H1 (cell line): ENCODE results near the gene RPA3. TPM values are rescaled to one million over a fixed set of nuclear protein-coding genes. Genes with fewer than 3 reads are reported as not detected.

ENCODE experiments used
- CTCF ChIA-PET: fragments of 300-600 bp; sonication (Branson Sonifier 250); formaldehyde crosslinking; loops from one replicate; lab custom pipeline; 2021; ENCODE audit not compliant: partially characterized antibody; lab: Charles Lee
- POLR2A ChIA-PET: fragments of 300-600 bp; sonication (Branson Sonifier 250); formaldehyde crosslinking; loops from one replicate; lab custom pipeline; 2021; ENCODE audit warnings: inconsistent platforms; ENCODE audit not compliant: partially characterized antibody; lab: Charles Lee
- DNase-seq, 2 experiments: peaks; one replicate each; pipeline versions ENCODE4 v3.0.0 to v3.0.0-alpha.2; 2010 to 2022; ENCODE audit warnings: low spot score in 2 of 2, low read depth in 1 of 2, mixed read lengths in 1 of 2
- FAIRE-seq: peaks from 2 replicates; lab custom pipeline; 2011; peaks lifted over from hg19 to GRCh38; lab: Jason Lieb, UNC
- H2AFZ ChIP-seq: 2 replicates; pipeline ENCODE4 v1.8.1; 2012; ENCODE audit warnings: low read length, inconsistent platforms
- H2AK5ac ChIP-seq: 2 replicates; pipeline ENCODE4 v1.6.1; 2013; ENCODE audit warnings: low read depth, low read length
- H2BK120ac ChIP-seq: replicated peaks from 2 replicates; pipeline ENCODE3; 2013; ENCODE audit warnings: low read depth, low read length, inconsistent platforms
- H2BK12ac ChIP-seq: 2 replicates; pipeline ENCODE4 v1.6.1; 2013; ENCODE audit warnings: low read depth, low read length
- H2BK15ac ChIP-seq: 2 replicates; pipeline ENCODE4 v1.6.1; 2013; ENCODE audit warnings: low read length
- H2BK20ac ChIP-seq: 2 replicates; pipeline ENCODE4 v1.6.1; 2013; ENCODE audit warnings: low read length
- H2BK5ac ChIP-seq: 2 replicates; pipeline ENCODE4 v1.6.1; 2013; ENCODE audit warnings: low read depth, low read length
- H3K14ac ChIP-seq: 2 replicates; pipeline ENCODE4 v1.6.1; 2013; ENCODE audit warnings: inconsistent platforms; ENCODE audit not compliant: insufficient read length
- H3K18ac ChIP-seq: 2 replicates; pipeline ENCODE4 v1.6.1; 2013; ENCODE audit warnings: low read length; ENCODE audit errors: extremely low read depth
- H3K23ac ChIP-seq: 2 replicates; pipeline ENCODE4 v1.6.1; 2013; ENCODE audit warnings: inconsistent platforms; ENCODE audit not compliant: insufficient read length
- H3K23me2 ChIP-seq: 2 replicates; pipeline ENCODE4 v1.6.1; 2013; ENCODE audit warnings: low read depth, low read length
- H3K27ac ChIP-seq: 2 replicates; pipeline ENCODE4 v1.6.1; 2011; ENCODE audit warnings: low read depth, low read length, inconsistent platforms
- H3K27me3 ChIP-seq, 4 experiments: replicated peaks in 1 of 4; 1 replicate in 1 of 4; 2 replicates in 3 of 4; pipeline versions ENCODE4 v1.6.1 to v1.8.1; 2011 to 2013; ENCODE audit warnings: low read length in 3 of 4, mild to moderate bottlenecking in 3 of 4, inconsistent platforms in 2 of 4, mixed read lengths in 2 of 4, moderate library complexity in 1 of 4; ENCODE audit not compliant: control insufficient read depth in 3 of 4, insufficient read depth in 3 of 4; ENCODE audit errors: extremely low read depth in 1 of 4
- H3K36me3 ChIP-seq, 4 experiments: 2 replicates each; pipeline versions ENCODE4 v1.6.1 to v1.8.1; 2011 to 2013; ENCODE audit warnings: mild to moderate bottlenecking in 4 of 4, low read length in 3 of 4, moderate library complexity in 2 of 4, control low read depth in 1 of 4, inconsistent platforms in 1 of 4; ENCODE audit not compliant: insufficient read depth in 4 of 4, control insufficient read depth in 2 of 4
- H3K4ac ChIP-seq: replicated peaks from 2 replicates; pipeline ENCODE3; 2013; ENCODE audit warnings: low read length, low read depth, mixed read lengths, inconsistent platforms; ENCODE audit not compliant: insufficient read length
- H3K4me1 ChIP-seq, 4 experiments: replicated peaks in 1 of 4; 1 replicate in 1 of 4; 2 replicates in 3 of 4; pipeline versions ENCODE4 v1.6.1 to v1.8.1; 2011 to 2013; ENCODE audit warnings: low read length in 3 of 4, inconsistent platforms in 2 of 4, mixed read lengths in 1 of 4; ENCODE audit not compliant: insufficient read depth in 4 of 4, control insufficient read depth in 3 of 4
- H3K4me2 ChIP-seq, 2 experiments: 2 replicates each; pipeline versions ENCODE4 v1.6.1 to v1.8.1; 2011 to 2013; ENCODE audit warnings: low read depth in 2 of 2, low read length in 2 of 2, control low read depth in 1 of 2, inconsistent platforms in 1 of 2, mild to moderate bottlenecking in 1 of 2; ENCODE audit not compliant: insufficient read depth in 1 of 2
- H3K4me3 ChIP-seq, 4 experiments: fragments of 200-600, 300-600 bp in 1 of 4; sonication (generic), shearing (Covaris generic), sonication (Bioruptor Twin) in 1 of 4; 2 replicates each; pipeline versions ENCODE4 v1.5.1 to v1.8.1; 2011 to 2016; ENCODE audit warnings: low read length in 4 of 4, low read depth in 3 of 4, control low read depth in 2 of 4, inconsistent platforms in 2 of 4, mild to moderate bottlenecking in 2 of 4, mixed read lengths in 1 of 4, moderate library complexity in 1 of 4; ENCODE audit not compliant: insufficient read depth in 2 of 4; ENCODE audit errors: extremely low read depth in 1 of 4
- H3K56ac ChIP-seq: replicated peaks from 2 replicates; pipeline ENCODE3; 2013; ENCODE audit warnings: low read depth, mild to moderate bottlenecking, mixed read lengths, low read length, inconsistent platforms; ENCODE audit not compliant: insufficient read length
- H3K79me1 ChIP-seq: 2 replicates; pipeline ENCODE4 v1.6.1; 2013; ENCODE audit warnings: low read depth, low read length, control low read depth
- H3K79me2 ChIP-seq, 2 experiments: 2 replicates each; pipeline versions ENCODE4 v1.6.1 to v1.8.1; 2012 to 2013; ENCODE audit warnings: low read length in 2 of 2, mild to moderate bottlenecking in 2 of 2, inconsistent platforms in 1 of 2; ENCODE audit not compliant: insufficient read depth in 2 of 2, control insufficient read depth in 1 of 2
- H3K9ac ChIP-seq, 4 experiments: replicated peaks in 1 of 4; 1 replicate in 1 of 4; 2 replicates in 3 of 4; pipeline versions ENCODE4 v1.6.1 to v1.8.1; 2011 to 2013; ENCODE audit warnings: low read depth in 3 of 4, low read length in 3 of 4, control low read depth in 2 of 4, mild to moderate bottlenecking in 2 of 4, moderate library complexity in 2 of 4, inconsistent platforms in 1 of 4; ENCODE audit errors: extremely low read depth in 1 of 4
- H3K9me3 ChIP-seq, 2 experiments: 2 replicates each; pipeline versions ENCODE4 v1.6.1 to v1.8.1; 2012 to 2013; ENCODE audit warnings: mild to moderate bottlenecking in 2 of 2, moderate library complexity in 2 of 2, control low read depth in 1 of 2, inconsistent platforms in 1 of 2, low read depth in 1 of 2, low read length in 1 of 2, mixed read lengths in 1 of 2; ENCODE audit not compliant: insufficient read depth in 2 of 2
- H4K20me1 ChIP-seq, 2 experiments: replicated peaks in 1 of 2; 2 replicates each; pipeline versions ENCODE3 to v1.8.1; 2011 to 2013; ENCODE audit warnings: inconsistent platforms in 2 of 2, low read length in 2 of 2, mild to moderate bottlenecking in 1 of 2; ENCODE audit not compliant: insufficient read depth in 2 of 2, control insufficient read depth in 1 of 2
- H4K5ac ChIP-seq: 2 replicates; pipeline ENCODE4 v1.6.1; 2013; ENCODE audit warnings: low read length, low read depth, mixed read lengths, inconsistent platforms; ENCODE audit not compliant: insufficient read length
- H4K8ac ChIP-seq: 2 replicates; pipeline ENCODE4 v1.8.0; 2013; ENCODE audit warnings: mild to moderate bottlenecking, moderate library complexity, low read length, inconsistent platforms; ENCODE audit not compliant: insufficient read depth; ENCODE audit errors: extremely low read depth
- H4K91ac ChIP-seq: replicated peaks from 2 replicates; pipeline ENCODE3; 2013; ENCODE audit warnings: low read length, mixed read lengths, inconsistent platforms; ENCODE audit not compliant: insufficient read length
- ASH2L ChIP-seq: fragments of 200-600, 300-600 bp; sonication (generic); IDR thresholded peaks from one replicate; pipeline ENCODE4 v1.7.1; 2017; ENCODE audit warnings: low read length
- CBX5 ChIP-seq: fragments of 300-800, 300-1000 bp; sonication (generic); IDR thresholded peaks from 2 replicates; pipeline ENCODE4 v1.7.1; 2016; ENCODE audit warnings: antibody characterized with exemption, low read length, low read depth
- CEBPB ChIP-seq: IDR thresholded peaks from 2 replicates; pipeline ENCODE4 v1.6.1; 2012; ENCODE audit warnings: low read depth, low read length
- HDAC6 ChIP-seq: IDR thresholded peaks from one replicate; pipeline ENCODE4 v1.7.1; 2012; ENCODE audit warnings: low read depth, mild to moderate bottlenecking, inconsistent platforms, low read length, moderate library complexity
- JUND ChIP-seq: IDR thresholded peaks from 2 replicates; pipeline ENCODE4 v1.6.1; 2011; ENCODE audit warnings: mild to moderate bottlenecking, improper control_type of control experiment, low read length
- POLR2A ChIP-seq, 2 experiments: IDR thresholded peaks; 1 replicate in 1 of 2; 2 replicates in 1 of 2; pipeline ENCODE4 v1.6.1; 2011; ENCODE audit warnings: low read depth in 2 of 2, low read length in 2 of 2, mild to moderate bottlenecking in 2 of 2; ENCODE audit errors: control extremely low read depth in 1 of 2
- SIX5 ChIP-seq: IDR thresholded peaks from 2 replicates; pipeline ENCODE4 v1.6.1; 2011; ENCODE audit warnings: mild to moderate bottlenecking, low read depth, low read length
- SP1 ChIP-seq: IDR thresholded peaks from 2 replicates; pipeline ENCODE4 v1.6.1; 2011; ENCODE audit warnings: low read depth, low read length
- SP2 ChIP-seq: IDR thresholded peaks from 2 replicates; pipeline ENCODE4 v1.6.1; 2012; ENCODE audit warnings: mild to moderate bottlenecking, low read length, inconsistent platforms
- TAF1 ChIP-seq: IDR thresholded peaks from 2 replicates; pipeline ENCODE4 v1.6.1; 2011; ENCODE audit warnings: mild to moderate bottlenecking, low read depth, low read length
- ZNF274 ChIP-seq: IDR thresholded peaks from 2 replicates; pipeline ENCODE4 v1.7.0; 2012; ENCODE audit warnings: low read length, borderline replicate concordance; ENCODE audit errors: extremely low read depth
- WGBS, 2 experiments: shearing (Covaris generic) in 1 of 2; methylation state at CpG; one replicate each; pipeline versions ENCODE4 v1.1.6 to v1.1.7; 2013 to 2015; ENCODE audit warnings: low lambda C conversion rate in 2 of 2, mixed read lengths in 2 of 2, inconsistent platforms in 1 of 2, low coverage in 1 of 2, missing lambda C conversion rate in 1 of 2; ENCODE audit not compliant: insufficient replicate concordance in 2 of 2, insufficient coverage in 1 of 2, insufficient read length in 1 of 2; ENCODE audit errors: extremely low coverage in 1 of 2, missing lambda C conversion rate in 1 of 2; 5-methylcytosine and 5-hydroxymethylcytosine counted together
- polyA plus RNA-seq, 7 experiments: library from polyadenylated mRNA; depleted of rRNA in 3 of 7; stranded (reverse) in 5 of 7; unstranded in 2 of 7; fragments of >200 nt in 5 of 7; fragments of 200-250 nt in 2 of 7; gene quantifications; 1 replicate in 5 of 7; 2 replicates in 1 of 7; 4 replicates in 1 of 7; pipeline versions ENCODE4 v1.2.1 to v1.2.3, GENCODE V29; 2011 to 2013; ENCODE audit warnings: missing spikeins in 2 of 7, mixed read lengths in 2 of 7
- total RNA-seq: library from RNA; stranded (reverse); fragmentation: NEBNext Ultra II Directional; extraction: Animal tissue kit (Norgen Biotek cat#: 25700); gene quantifications from 2 replicates; pipeline ENCODE4 v1.2.1, GENCODE V29; 2021
- TF ChIP-seq, protein P1 (sequence below): IDR thresholded peaks from 2 replicates; pipeline ENCODE4 v1.6.1; 2012; ENCODE audit warnings: inconsistent platforms
- TF ChIP-seq, protein P2 (sequence below): IDR thresholded peaks from 2 replicates; pipeline ENCODE4 v1.6.1; 2012; ENCODE audit warnings: low read length, inconsistent platforms

RPA3 gene
- total and polyA plus RNA-seq, 2 of the 8 experiments (the other 6 are each of a cell fraction or from before 2014, with no cell fraction given) = 60.2 to 105 TPM

DNA sequence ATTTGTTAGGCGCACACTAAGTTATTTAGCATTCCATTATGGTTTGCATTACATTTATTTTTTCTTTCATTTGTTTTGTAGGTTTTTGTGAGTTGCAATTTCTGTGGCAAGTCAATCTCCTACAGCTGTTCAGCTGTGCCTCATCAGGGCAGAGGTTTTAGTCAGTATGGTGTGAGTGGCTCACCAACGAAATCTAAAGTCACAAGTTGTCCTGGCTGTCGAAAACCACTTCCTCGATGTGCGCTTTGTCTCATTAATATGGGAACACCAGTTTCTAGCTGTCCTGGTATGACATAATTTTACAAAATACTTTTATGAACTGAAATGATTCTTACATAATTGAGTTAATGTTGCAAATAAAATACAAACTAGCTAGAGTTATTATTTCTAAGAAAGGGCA lies 122.2 kb downstream of the RPA3 start:
- Histone ChIP-seq H3K18ac (no peak overlapping the region), H2BK15ac (no peak overlapping the region), H2AK5ac (no peak overlapping the region), H3K36me3 (peaks cover 2 to 49% (median 27%) of the 10 kb centered on the region in 4 experiments; a peak in 7 of 8 replicates), H4K91ac (no peak overlapping the region), H3K56ac (no peak overlapping the region), H3K79me2 (no peaks in the 10 kb centered on the region), H3K27ac (no peak overlapping the region), H2BK20ac (no peak overlapping the region), H3K79me1 (no peaks in the 10 kb centered on the region), H3K27me3 (peaks cover 0 to 2% (median 0%) of the 10 kb centered on the region in 4 experiments; a peak in 1 of 7 replicates), H3K4me1 (no peaks in the 10 kb centered on the region), H3K9me3 (peaks cover 2 to 3% of the 10 kb centered on the region in 2 experiments; a peak in 1 of 4 replicates), H3K9ac (no peak overlapping the region), H3K4me2 (no peak overlapping the region), H3K4me3 (no peak overlapping the region), H4K20me1 (no peaks in the 10 kb centered on the region), H4K8ac (no peak overlapping the region), H3K14ac (no peak overlapping the region), H3K4ac (no peak overlapping the region), H3K23ac (no peak overlapping the region), H2AFZ (no peak overlapping the region), H2BK12ac (no peak overlapping the region), H2BK5ac (no peak overlapping the region), H3K23me2 (no peaks in the 10 kb centered on the region), H2BK120ac (no peak overlapping the region), H4K5ac (no peak overlapping the region)
- TF ChIP-seq JUND (no peak), ASH2L (no peak), CEBPB (no peak), ZNF274 (no peak), HDAC6 (no peak), POLR2A (IDR thresholded peaks at IDR 0.05; ENCODE audit: control extremely low read depth in 1 of 2, low read depth in 2 of 2, low read length in 2 of 2) (no peak), SP2 (no peak), SIX5 (no peak), SP1 (no peak), TAF1 (no peak), CBX5 (no peak)
- TF ChIP-seq, protein P1, sequence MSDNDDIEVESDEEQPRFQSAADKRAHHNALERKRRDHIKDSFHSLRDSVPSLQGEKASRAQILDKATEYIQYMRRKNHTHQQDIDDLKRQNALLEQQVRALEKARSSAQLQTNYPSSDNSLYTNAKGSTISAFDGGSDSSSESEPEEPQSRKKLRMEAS = no peak
- TF ChIP-seq, protein P2, sequence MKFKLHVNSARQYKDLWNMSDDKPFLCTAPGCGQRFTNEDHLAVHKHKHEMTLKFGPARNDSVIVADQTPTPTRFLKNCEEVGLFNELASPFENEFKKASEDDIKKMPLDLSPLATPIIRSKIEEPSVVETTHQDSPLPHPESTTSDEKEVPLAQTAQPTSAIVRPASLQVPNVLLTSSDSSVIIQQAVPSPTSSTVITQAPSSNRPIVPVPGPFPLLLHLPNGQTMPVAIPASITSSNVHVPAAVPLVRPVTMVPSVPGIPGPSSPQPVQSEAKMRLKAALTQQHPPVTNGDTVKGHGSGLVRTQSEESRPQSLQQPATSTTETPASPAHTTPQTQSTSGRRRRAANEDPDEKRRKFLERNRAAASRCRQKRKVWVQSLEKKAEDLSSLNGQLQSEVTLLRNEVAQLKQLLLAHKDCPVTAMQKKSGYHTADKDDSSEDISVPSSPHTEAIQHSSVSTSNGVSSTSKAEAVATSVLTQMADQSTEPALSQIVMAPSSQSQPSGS = no peak
- POLR2A ChIA-PET = interaction anchor here (0.8 kb wide), 1 partner anchor 15 kb away, joined by 3 read pairs; no protein-coding TSS in a partner anchor
- FAIRE-seq (no peak), DNase-seq (no peak)
- CTCF ChIA-PET = interaction anchor here (0.6 to 2.4 kb wide), 3 partner anchors 10 to 488 kb away, joined by 4 to 9 read pairs (median 4); no protein-coding TSS in a partner anchor
- WGBS, 2 experiments = 92% methylated on average over 5 of the region's 5 CpGs; no CpG with 5 or more reads in 1 of the 2 experiments
